Stimulated activated naive CD8-positive, alpha-beta T cell treated with anti-CD3 and anti-CD28 coated beads, Interleukin-15, Interleukin-2, amounts not matched to agents 100 U/mL and 50 U/mL, for 24 hours (primary cell): ENCODE results near the gene PAPOLG.
"Not testable (repeated sequence)": the region's sequence is repeated elsewhere in the genome, so short reads cannot be mapped to it uniquely, and the experiment has no call there.

Experiments
- ATAC-seq: fragments of 150-1000 bp; cut with Tn5 transposase; one replicate; pipeline ENCODE4 v1.10.0; 2021
- DNase-seq: peaks from one replicate; pipeline ENCODE4 v3.0.0; 2021

Gene PAPOLG

GRCh38 chr2:60775048-60775639 is 19.1 kb downstream of the PAPOLG start:
- DNase-seq (no peak), ATAC-seq (no peak)

- DNase-seq (no peak), ATAC-seq (no peak)
These were observed 22.3 kb downstream of the PAPOLG start for GRCh38 chr2:60778352-60778751.

GRCh38 chr2:60779426-60779825 is 23.4 kb downstream of the PAPOLG start:
- ATAC-seq (no peak), DNase-seq (no peak)

- DNase-seq (no peak), ATAC-seq (no peak)
These were observed 24.7 kb downstream of the PAPOLG start for GRCh38 chr2:60780721-60781120.

- no peak for ATAC-seq
These were observed 37.1 kb downstream of the PAPOLG start for GRCh38 chr2:60793169-60793568.

GRCh38 chr2:60794271-60794863 is 38.3 kb downstream of the PAPOLG start:
- no peak for ATAC-seq
- DNase-seq = no peak

More at GRCh38 chr2:60793169-60793568, 37.1 kb downstream of the PAPOLG start:
- DNase-seq = no peak

GRCh38 chr2:60796573-60797509 is 40.8 kb downstream of the PAPOLG start:
- ATAC-seq (peak; percentile 72), DNase-seq (no peak)

- no peak for DNase-seq
- no peak for ATAC-seq
These were observed 48.4 kb downstream of the PAPOLG start for GRCh38 chr2:60804473-60804872.

GRCh38 chr2:60806595-60806987 is 50.5 kb downstream of the PAPOLG start:
- DNase-seq = no peak
- ATAC-seq = no peak

- DNase-seq = peak; percentile 70
- ATAC-seq = peak; percentile 93
These were observed 51.1 kb downstream of the PAPOLG start for GRCh38 chr2:60806988-60807681.

- DNase-seq (no peak), ATAC-seq (no peak)
These were observed 52.3 kb downstream of the PAPOLG start for GRCh38 chr2:60808330-60808801.

- DNase-seq (no peak), ATAC-seq (no peak)
These were observed 55.7 kb downstream of the PAPOLG start for GRCh38 chr2:60811491-60812375.

- ATAC-seq, DNase-seq: not testable (repeated sequence)
These were observed 61.1 kb downstream of the PAPOLG start for GRCh38 chr2:60817191-60817590.

GRCh38 chr2:60818272-60818671 is 62.2 kb downstream of the PAPOLG start:
- DNase-seq (peak; percentile 77), ATAC-seq (peak; percentile 74)

- ATAC-seq (peak; percentile 85), DNase-seq (peak; percentile 82)
These were observed 63.2 kb downstream of the PAPOLG start for GRCh38 chr2:60819155-60819862.

GRCh38 chr2:60819936-60820335 is 63.9 kb downstream of the PAPOLG start:
- DNase-seq (no peak), ATAC-seq (no peak)

- DNase-seq (no peak), ATAC-seq (no peak)
These were observed 64.5 kb downstream of the PAPOLG start for GRCh38 chr2:60820416-60821132.

- ATAC-seq = no peak
- no peak for DNase-seq
These were observed 65.0 kb downstream of the PAPOLG start for GRCh38 chr2:60821133-60821469.

GRCh38 chr2:60821587-60822302 is 65.7 kb downstream of the PAPOLG start:
- ATAC-seq = no peak

More at GRCh38 chr2:60821587-60822302, 65.7 kb downstream of the PAPOLG start:
- DNase-seq = no peak
